T-cell (primary cell): ENCODE data around the gene STYXL2. TPM values are rescaled to one million over a fixed set of nuclear protein-coding genes. Genes with fewer than 3 reads are reported as not detected.
A peak's percentile ranks its signal among the peaks of the same experiment; 100 is the strongest.

Experiments
- ATAC-seq, 4 experiments: fragments of 200-7000 bp in 3 of 4; fragments of 150-1000 bp in 1 of 4; cut with Tn5 transposase; replicated peaks in 1 of 4; 1 replicate in 3 of 4; 2 replicates in 1 of 4; pipeline ENCODE4 v1.10.0; 2021; ENCODE audit warnings: moderate library complexity in 3 of 4, mild to moderate bottlenecking in 2 of 4, moderate number of reproducible peaks in 1 of 4
- CTCF ChIA-PET, 2 donors: fragments of 300-600 bp; sonication (Branson Sonifier 250); formaldehyde crosslinking; loops; one replicate each; lab custom pipeline; 2022; ENCODE audit warnings: antibody characterized with exemption in 2 of 2; lab: Charles Lee
- POLR2A ChIA-PET, 2 donors: fragments of 300-600 bp; sonication (Branson Sonifier 250); formaldehyde crosslinking; loops; one replicate each; lab custom pipeline; 2022; ENCODE audit warnings: antibody characterized with exemption in 2 of 2; lab: Charles Lee
- DNase-seq, 35 experiments: peaks; one replicate each; pipeline versions ENCODE4 v3.0.0 to v3.0.0-alpha.2; 2013 to 2023
- H3K27ac ChIP-seq: one replicate; pipeline ENCODE4 v1.5.1; 2013; ENCODE audit warnings: low read length
- H3K27me3 ChIP-seq, 2 experiments: replicated peaks in 1 of 2; 1 replicate in 1 of 2; 2 replicates in 1 of 2; pipeline versions ENCODE4 v1.6.1 to v1.7.0; 2013; ENCODE audit warnings: low read length in 1 of 2, mixed read lengths in 1 of 2; ENCODE audit not compliant: control insufficient read depth in 2 of 2, insufficient read depth in 2 of 2; ENCODE audit errors: extremely low read depth in 1 of 2
- H3K36me3 ChIP-seq, 2 donors: 1 replicate in 1 of 2; 2 replicates in 1 of 2; pipeline versions ENCODE4 v1.6.1 to v1.7.0; 2013; ENCODE audit warnings: low read length in 1 of 2; ENCODE audit not compliant: control insufficient read depth in 2 of 2, insufficient read depth in 1 of 2; ENCODE audit errors: extremely low read depth in 1 of 2
- H3K4me1 ChIP-seq, 2 experiments: 1 replicate in 1 of 2; 2 replicates in 1 of 2; pipeline versions ENCODE4 v1.6.1 to v1.7.0; 2013; ENCODE audit warnings: low read length in 2 of 2, mixed read lengths in 1 of 2; ENCODE audit not compliant: insufficient read depth in 2 of 2, control insufficient read depth in 1 of 2; ENCODE audit errors: extremely low read depth in 1 of 2
- H3K4me3 ChIP-seq, 2 donors: 1 replicate in 1 of 2; 2 replicates in 1 of 2; pipeline versions ENCODE4 v1.5.1 to v1.7.0; 2013; ENCODE audit warnings: mild to moderate bottlenecking in 2 of 2, low read length in 1 of 2, moderate library complexity in 1 of 2; ENCODE audit not compliant: control insufficient read depth in 1 of 2; ENCODE audit errors: extremely low read depth in 1 of 2
- H3K9me3 ChIP-seq: 2 replicates; pipeline ENCODE4 v1.7.0; 2013
- H3K27ac Mint-ChIP-seq, 2 donors: one replicate each; pipeline ENCODE4 v1.8.0; 2020 to 2021; ENCODE audit warnings: mild to moderate bottlenecking in 2 of 2, mixed read lengths in 2 of 2
- H3K27me3 Mint-ChIP-seq, 2 donors: one replicate each; pipeline ENCODE4 v1.8.0; 2021 to 2022; ENCODE audit warnings: mixed read lengths in 2 of 2
- H3K36me3 Mint-ChIP-seq: one replicate; pipeline ENCODE4 v1.8.0; 2021; ENCODE audit warnings: mixed read lengths
- H3K4me1 Mint-ChIP-seq, 3 donors: one replicate each; pipeline ENCODE4 v1.8.0; 2020 to 2022; ENCODE audit warnings: mixed read lengths in 3 of 3, mild to moderate bottlenecking in 1 of 3
- H3K4me3 Mint-ChIP-seq, 3 donors: one replicate each; pipeline ENCODE4 v1.8.0; 2020 to 2022; ENCODE audit warnings: mild to moderate bottlenecking in 3 of 3, mixed read lengths in 3 of 3, moderate library complexity in 3 of 3
- H3K9me3 Mint-ChIP-seq, 3 donors: one replicate each; pipeline ENCODE4 v1.8.0; 2020 to 2022; ENCODE audit warnings: mixed read lengths in 3 of 3
- WGBS: methylation state at CpG from one replicate; pipeline ENCODE4 v1.1.5; 2013; ENCODE audit warnings: missing lambda C conversion rate; ENCODE audit not compliant: insufficient coverage; 5-methylcytosine and 5-hydroxymethylcytosine counted together
- total RNA-seq, 35 experiments: library from RNA in 6 of 35; stranded (reverse) in 6 of 35; fragments of 120-200 nt in 1 of 35; gene quantifications; one replicate each; pipeline versions ENCODE4 v1.2.1 to v1.2.4 and lab custom pipeline; 2013 to 2026

The STYXL2 gene
- total RNA-seq, 5 donors from 2014 or later (not counting 1 experiment from before 2014, with no cell fraction given), result not detected

GRCh38 chr1:167100730-167101129 is 6.9 kb downstream of the STYXL2 start:
- H3K4me1 Mint-ChIP-seq, result peaks cover 19 to 24% (median 22%) of the 10 kb centered on the region in 3 donors
- Histone ChIP-seq H3K27ac (no peak overlapping the region), H3K36me3 (no peaks in the 10 kb centered on the region), H3K4me1 (peaks cover 6 to 10% of the 10 kb centered on the region in 2 experiments), H3K4me3 (no peak overlapping the region), H3K27me3 (peaks cover 0 to 4% of the 10 kb centered on the region in 2 experiments), H3K9me3 (no peaks in the 10 kb centered on the region)
- H3K9me3 Mint-ChIP-seq, result peaks cover 0 to 3% (median 0%) of the 10 kb centered on the region in 3 donors
- peaks cover 0 to 7% of the 10 kb centered on the region in 2 donors for H3K27me3 Mint-ChIP-seq
- no peak for ATAC-seq
- POLR2A ChIA-PET, result no interaction called here
- H3K36me3 Mint-ChIP-seq, result no peaks in the 10 kb centered on the region
- CTCF ChIA-PET, result interaction anchor here in 1 of 2 donors (0.5 kb wide), 1 partner anchor 315 kb away, joined by 5 read pairs; no protein-coding TSS in a partner anchor
- 100% methylated on average over 1 of the region's 2 CpGs for WGBS
- no peak overlapping the region for H3K4me3 Mint-ChIP-seq
- no peak for DNase-seq
- no peak overlapping the region for H3K27ac Mint-ChIP-seq

GRCh38 chr1:167101754-167102153 is 7.9 kb downstream of the STYXL2 start:
- Mint-ChIP-seq H3K27ac (no peak overlapping the region), H3K27me3 (peaks cover 0 to 7% of the 10 kb centered on the region in 2 donors), H3K36me3 (no peaks in the 10 kb centered on the region), H3K9me3 (peaks cover 0 to 3% (median 0%) of the 10 kb centered on the region in 3 donors), H3K4me3 (no peak overlapping the region), H3K4me1 (peaks cover 22 to 24% (median 22%) of the 10 kb centered on the region in 3 donors)
- H3K27me3 ChIP-seq, result peaks cover 0 to 4% of the 10 kb centered on the region in 2 experiments
- H3K36me3 ChIP-seq, result no peaks in the 10 kb centered on the region
- peaks cover 6 to 10% of the 10 kb centered on the region in 2 experiments for H3K4me1 ChIP-seq
- no peaks in the 10 kb centered on the region for H3K9me3 ChIP-seq
- H3K4me3 ChIP-seq, result no peak overlapping the region
- ChIA-PET CTCF (no interaction called here), POLR2A (interaction anchor here (0.7 kb wide), 2 partner anchors 12 to 35 kb away, joined by 3 read pairs; no protein-coding TSS in a partner anchor)
- ATAC-seq, result no peak
- no peak for DNase-seq
- H3K27ac ChIP-seq, result no peak overlapping the region
- no CpG with 5 or more reads among the region's 2 CpGs for WGBS

GRCh38 chr1:167102906-167103573 is 9.2 kb downstream of the STYXL2 start:
- H3K27me3 Mint-ChIP-seq, result peaks cover 0 to 5% of the 10 kb centered on the region in 2 donors
- ChIA-PET CTCF (interaction anchor here in 1 of 2 donors (0.6 kb wide), 1 partner anchor 117 kb away, joined by 3 read pairs; no protein-coding TSS in a partner anchor), POLR2A (no interaction called here)

GRCh38 chr1:167104256-167104633 is 10.4 kb downstream of the STYXL2 start:
- Mint-ChIP-seq H3K4me3 (peak overlapping the region in 1 of 3 donors; percentile 58), H3K9me3 (no peaks in the 10 kb centered on the region), H3K4me1 (peaks cover 37 to 41% (median 40%) of the 10 kb centered on the region in 3 donors), H3K27me3 (peaks cover 0 to 5% of the 10 kb centered on the region in 2 donors), H3K27ac (peak overlapping the region; percentile 72 to 81), H3K36me3 (no peaks in the 10 kb centered on the region)
- H3K4me1 ChIP-seq, result peaks cover 12 to 16% of the 10 kb centered on the region in 2 experiments
- H3K27ac ChIP-seq, result no peak overlapping the region
- no peaks in the 10 kb centered on the region for H3K27me3 ChIP-seq
- WGBS, result 46% methylated on average over 2 of the region's 6 CpGs
- POLR2A ChIA-PET, result no interaction called here
- DNase-seq (no peak), ATAC-seq (peak; percentile 34 to 56 (median 42))
- H3K4me3 ChIP-seq, result no peak overlapping the region
- no peaks in the 10 kb centered on the region for H3K36me3 ChIP-seq
- H3K9me3 ChIP-seq, result no peaks in the 10 kb centered on the region
- CTCF ChIA-PET, result no interaction called here

More at GRCh38 chr1:167102906-167103573, 9.2 kb downstream of the STYXL2 start:
- DNase-seq (no peak), ATAC-seq (no peak)
- peaks cover 0 to 1% of the 10 kb centered on the region in 2 experiments for H3K27me3 ChIP-seq
- no peak overlapping the region for H3K4me3 ChIP-seq
- H3K36me3 ChIP-seq, result no peaks in the 10 kb centered on the region
- Mint-ChIP-seq H3K36me3 (no peaks in the 10 kb centered on the region), H3K4me1 (peaks cover 25 to 29% (median 28%) of the 10 kb centered on the region in 3 donors), H3K9me3 (no peaks in the 10 kb centered on the region), H3K4me3 (no peak overlapping the region), H3K27ac (no peak overlapping the region)
- H3K4me1 ChIP-seq, result peaks cover 6 to 10% of the 10 kb centered on the region in 2 experiments
- no peaks in the 10 kb centered on the region for H3K9me3 ChIP-seq
- H3K27ac ChIP-seq, result no peak overlapping the region
- WGBS, result 95% methylated on average over 5 of the region's 5 CpGs

GRCh38 chr1:167105271-167106118 is 11.6 kb downstream of the STYXL2 start:
- Mint-ChIP-seq H3K36me3 (peaks cover 3% of the 10 kb centered on the region), H3K27ac (no peak overlapping the region), H3K9me3 (peaks cover 0 to 7% (median 6%) of the 10 kb centered on the region in 3 donors), H3K27me3 (peaks cover 0 to 4% of the 10 kb centered on the region in 2 donors), H3K4me3 (peak overlapping the region in 1 of 3 donors; percentile 58), H3K4me1 (peaks cover 49 to 54% (median 52%) of the 10 kb centered on the region in 3 donors)
- Histone ChIP-seq H3K36me3 (no peaks in the 10 kb centered on the region), H3K9me3 (no peaks in the 10 kb centered on the region), H3K4me3 (no peak overlapping the region), H3K4me1 (peaks cover 22 to 26% of the 10 kb centered on the region in 2 experiments), H3K27ac (no peak overlapping the region), H3K27me3 (no peaks in the 10 kb centered on the region)
- ATAC-seq, result no peak
- CTCF ChIA-PET, result no interaction called here
- DNase-seq, result no peak
- POLR2A ChIA-PET, result no interaction called here
- 62% methylated on average over 3 of the region's 12 CpGs for WGBS

- no peaks in the 10 kb centered on the region for H3K27me3 ChIP-seq
Observed at GRCh38 chr1:167106119-167106461, 12.2 kb downstream of the STYXL2 start.

More at GRCh38 chr1:167106119-167106461, 12.2 kb downstream of the STYXL2 start:
- ChIA-PET POLR2A (no interaction called here), CTCF (no interaction called here)
- WGBS, result 88% methylated on average over 2 of the region's 4 CpGs
- Histone ChIP-seq H3K4me1 (peaks cover 22 to 29% of the 10 kb centered on the region in 2 experiments), H3K9me3 (no peaks in the 10 kb centered on the region), H3K36me3 (no peaks in the 10 kb centered on the region), H3K27ac (no peak overlapping the region), H3K4me3 (no peak overlapping the region)
- Mint-ChIP-seq H3K9me3 (peaks cover 0 to 13% (median 12%) of the 10 kb centered on the region in 3 donors), H3K27me3 (peaks cover 0 to 1% of the 10 kb centered on the region in 2 donors), H3K36me3 (peaks cover 3% of the 10 kb centered on the region), H3K4me1 (peaks cover 55 to 60% (median 58%) of the 10 kb centered on the region in 3 donors), H3K4me3 (no peak overlapping the region), H3K27ac (no peak overlapping the region)
- DNase-seq, result no peak
- no peak for ATAC-seq
